ENCODE results near the gene UBR3. TPM values are rescaled to one million over a fixed set of nuclear protein-coding genes. Genes with fewer than 3 reads are reported as not detected.

The UBR3 gene
- total and polyA plus RNA-seq, 2 experiments from 2014 or later = 10.7 to 28.0 TPM

DNA sequence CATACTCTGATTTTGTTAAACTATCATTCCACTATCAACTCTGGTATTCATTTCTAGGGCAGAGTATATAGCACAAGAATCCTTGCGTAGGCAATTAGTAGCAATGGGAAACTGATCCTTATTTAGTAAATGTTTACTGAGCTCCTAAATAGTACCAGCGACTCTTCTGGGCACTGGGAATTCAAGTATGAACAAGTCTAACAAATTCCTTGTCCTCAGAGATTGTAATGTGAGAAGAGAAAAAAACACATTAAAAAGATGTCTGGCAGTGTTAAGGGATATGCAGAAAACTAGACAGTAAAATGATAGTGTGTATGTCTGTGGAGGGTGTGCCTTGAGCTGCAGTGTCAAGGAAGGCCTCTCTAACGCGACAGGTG is 3.3 kb upstream of the UBR3 start:
- Mint-ChIP-seq H3K36me3 (ENCODE audit: low read depth) (peaks cover 24% of the 10 kb centered on the region; the same call in 2 of the 3 replicates), H3K4me1 (peaks cover 22% of the 10 kb centered on the region), H3K9me3 (no peaks in the 10 kb centered on the region; the same call in 2 of the 3 replicates), H3K4me3 (peak overlapping the region; percentile 82), H3K27ac (no peak overlapping the region), H3K27me3 (ENCODE audit: insufficient read depth, low read depth, poor library complexity) (peaks cover 15% of the 10 kb centered on the region)
- no peak for ATAC-seq
- peaks cover 39% of the 10 kb centered on the region for H3K79me2 ChIP-seq (replicated peaks; ENCODE audit: insufficient read depth)
- H3K4me2 ChIP-seq = peak overlapping the region; percentile 93
- H3K4me1 ChIP-seq (ENCODE audit: insufficient read depth) = peaks cover 9% of the 10 kb centered on the region; the same call in 1 of the 2 replicates
- DNase-seq (ENCODE audit: low spot score) = no peak
- H3K27me3 ChIP-seq (ENCODE audit: insufficient read depth) = no peaks in the 10 kb centered on the region; the same call in 1 of the 2 replicates
- TF ChIP-seq JUNB (IDR thresholded peaks at IDR 0.05; ENCODE audit: unreplicated experiment) (no peak), STAT1 (IDR thresholded peaks at IDR 0.05; ENCODE audit: unreplicated experiment) (no peak), ZNF331 (CRISPR knock-in tag; IDR thresholded peaks at IDR 0.05; ENCODE audit: low read depth) (no peak), EZH2phosphoT487 (IDR thresholded peaks at IDR 0.05; ENCODE audit: unreplicated experiment) (no peak), NANOG (IDR thresholded peaks at IDR 0.05; ENCODE audit: borderline replicate concordance) (no peak)
- TF ChIP-seq, protein P1, sequence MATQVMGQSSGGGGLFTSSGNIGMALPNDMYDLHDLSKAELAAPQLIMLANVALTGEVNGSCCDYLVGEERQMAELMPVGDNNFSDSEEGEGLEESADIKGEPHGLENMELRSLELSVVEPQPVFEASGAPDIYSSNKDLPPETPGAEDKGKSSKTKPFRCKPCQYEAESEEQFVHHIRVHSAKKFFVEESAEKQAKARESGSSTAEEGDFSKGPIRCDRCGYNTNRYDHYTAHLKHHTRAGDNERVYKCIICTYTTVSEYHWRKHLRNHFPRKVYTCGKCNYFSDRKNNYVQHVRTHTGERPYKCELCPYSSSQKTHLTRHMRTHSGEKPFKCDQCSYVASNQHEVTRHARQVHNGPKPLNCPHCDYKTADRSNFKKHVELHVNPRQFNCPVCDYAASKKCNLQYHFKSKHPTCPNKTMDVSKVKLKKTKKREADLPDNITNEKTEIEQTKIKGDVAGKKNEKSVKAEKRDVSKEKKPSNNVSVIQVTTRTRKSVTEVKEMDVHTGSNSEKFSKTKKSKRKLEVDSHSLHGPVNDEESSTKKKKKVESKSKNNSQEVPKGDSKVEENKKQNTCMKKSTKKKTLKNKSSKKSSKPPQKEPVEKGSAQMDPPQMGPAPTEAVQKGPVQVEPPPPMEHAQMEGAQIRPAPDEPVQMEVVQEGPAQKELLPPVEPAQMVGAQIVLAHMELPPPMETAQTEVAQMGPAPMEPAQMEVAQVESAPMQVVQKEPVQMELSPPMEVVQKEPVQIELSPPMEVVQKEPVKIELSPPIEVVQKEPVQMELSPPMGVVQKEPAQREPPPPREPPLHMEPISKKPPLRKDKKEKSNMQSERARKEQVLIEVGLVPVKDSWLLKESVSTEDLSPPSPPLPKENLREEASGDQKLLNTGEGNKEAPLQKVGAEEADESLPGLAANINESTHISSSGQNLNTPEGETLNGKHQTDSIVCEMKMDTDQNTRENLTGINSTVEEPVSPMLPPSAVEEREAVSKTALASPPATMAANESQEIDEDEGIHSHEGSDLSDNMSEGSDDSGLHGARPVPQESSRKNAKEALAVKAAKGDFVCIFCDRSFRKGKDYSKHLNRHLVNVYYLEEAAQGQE (IDR thresholded peaks at IDR 0.05; ENCODE audit: unreplicated experiment) = no peak
- TF ChIP-seq, protein P2, sequence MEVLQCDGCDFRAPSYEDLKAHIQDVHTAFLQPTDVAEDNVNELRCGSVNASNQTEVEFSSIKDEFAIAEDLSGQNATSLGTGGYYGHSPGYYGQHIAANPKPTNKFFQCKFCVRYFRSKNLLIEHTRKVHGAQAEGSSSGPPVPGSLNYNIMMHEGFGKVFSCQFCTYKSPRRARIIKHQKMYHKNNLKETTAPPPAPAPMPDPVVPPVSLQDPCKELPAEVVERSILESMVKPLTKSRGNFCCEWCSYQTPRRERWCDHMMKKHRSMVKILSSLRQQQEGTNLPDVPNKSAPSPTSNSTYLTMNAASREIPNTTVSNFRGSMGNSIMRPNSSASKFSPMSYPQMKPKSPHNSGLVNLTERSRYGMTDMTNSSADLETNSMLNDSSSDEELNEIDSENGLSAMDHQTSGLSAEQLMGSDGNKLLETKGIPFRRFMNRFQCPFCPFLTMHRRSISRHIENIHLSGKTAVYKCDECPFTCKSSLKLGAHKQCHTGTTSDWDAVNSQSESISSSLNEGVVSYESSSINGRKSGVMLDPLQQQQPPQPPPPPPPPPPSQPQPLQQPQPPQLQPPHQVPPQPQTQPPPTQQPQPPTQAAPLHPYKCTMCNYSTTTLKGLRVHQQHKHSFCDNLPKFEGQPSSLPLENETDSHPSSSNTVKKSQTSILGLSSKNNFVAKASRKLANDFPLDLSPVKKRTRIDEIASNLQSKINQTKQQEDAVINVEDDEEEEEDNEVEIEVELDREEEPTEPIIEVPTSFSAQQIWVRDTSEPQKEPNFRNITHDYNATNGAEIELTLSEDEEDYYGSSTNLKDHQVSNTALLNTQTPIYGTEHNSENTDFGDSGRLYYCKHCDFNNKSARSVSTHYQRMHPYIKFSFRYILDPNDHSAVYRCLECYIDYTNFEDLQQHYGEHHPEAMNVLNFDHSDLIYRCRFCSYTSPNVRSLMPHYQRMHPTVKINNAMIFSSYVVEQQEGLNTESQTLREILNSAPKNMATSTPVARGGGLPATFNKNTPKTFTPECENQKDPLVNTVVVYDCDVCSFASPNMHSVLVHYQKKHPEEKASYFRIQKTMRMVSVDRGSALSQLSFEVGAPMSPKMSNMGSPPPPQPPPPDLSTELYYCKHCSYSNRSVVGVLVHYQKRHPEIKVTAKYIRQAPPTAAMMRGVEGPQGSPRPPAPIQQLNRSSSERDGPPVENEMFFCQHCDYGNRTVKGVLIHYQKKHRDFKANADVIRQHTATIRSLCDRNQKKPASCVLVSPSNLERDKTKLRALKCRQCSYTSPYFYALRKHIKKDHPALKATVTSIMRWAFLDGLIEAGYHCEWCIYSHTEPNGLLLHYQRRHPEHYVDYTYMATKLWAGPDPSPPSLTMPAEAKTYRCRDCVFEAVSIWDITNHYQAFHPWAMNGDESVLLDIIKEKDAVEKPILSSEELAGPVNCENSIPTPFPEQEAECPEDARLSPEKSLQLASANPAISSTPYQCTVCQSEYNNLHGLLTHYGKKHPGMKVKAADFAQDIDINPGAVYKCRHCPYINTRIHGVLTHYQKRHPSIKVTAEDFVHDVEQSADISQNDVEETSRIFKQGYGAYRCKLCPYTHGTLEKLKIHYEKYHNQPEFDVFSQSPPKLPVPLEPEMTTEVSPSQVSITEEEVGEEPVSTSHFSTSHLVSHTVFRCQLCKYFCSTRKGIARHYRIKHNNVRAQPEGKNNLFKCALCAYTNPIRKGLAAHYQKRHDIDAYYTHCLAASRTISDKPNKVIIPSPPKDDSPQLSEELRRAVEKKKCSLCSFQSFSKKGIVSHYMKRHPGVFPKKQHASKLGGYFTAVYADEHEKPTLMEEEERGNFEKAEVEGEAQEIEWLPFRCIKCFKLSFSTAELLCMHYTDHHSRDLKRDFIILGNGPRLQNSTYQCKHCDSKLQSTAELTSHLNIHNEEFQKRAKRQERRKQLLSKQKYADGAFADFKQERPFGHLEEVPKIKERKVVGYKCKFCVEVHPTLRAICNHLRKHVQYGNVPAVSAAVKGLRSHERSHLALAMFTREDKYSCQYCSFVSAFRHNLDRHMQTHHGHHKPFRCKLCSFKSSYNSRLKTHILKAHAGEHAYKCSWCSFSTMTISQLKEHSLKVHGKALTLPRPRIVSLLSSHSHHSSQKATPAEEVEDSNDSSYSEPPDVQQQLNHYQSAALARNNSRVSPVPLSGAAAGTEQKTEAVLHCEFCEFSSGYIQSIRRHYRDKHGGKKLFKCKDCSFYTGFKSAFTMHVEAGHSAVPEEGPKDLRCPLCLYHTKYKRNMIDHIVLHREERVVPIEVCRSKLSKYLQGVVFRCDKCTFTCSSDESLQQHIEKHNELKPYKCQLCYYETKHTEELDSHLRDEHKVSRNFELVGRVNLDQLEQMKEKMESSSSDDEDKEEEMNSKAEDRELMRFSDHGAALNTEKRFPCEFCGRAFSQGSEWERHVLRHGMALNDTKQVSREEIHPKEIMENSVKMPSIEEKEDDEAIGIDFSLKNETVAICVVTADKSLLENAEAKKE (CRISPR knock-in tag; IDR thresholded peaks at IDR 0.05) = no peak
- TF ChIP-seq, protein P3, sequence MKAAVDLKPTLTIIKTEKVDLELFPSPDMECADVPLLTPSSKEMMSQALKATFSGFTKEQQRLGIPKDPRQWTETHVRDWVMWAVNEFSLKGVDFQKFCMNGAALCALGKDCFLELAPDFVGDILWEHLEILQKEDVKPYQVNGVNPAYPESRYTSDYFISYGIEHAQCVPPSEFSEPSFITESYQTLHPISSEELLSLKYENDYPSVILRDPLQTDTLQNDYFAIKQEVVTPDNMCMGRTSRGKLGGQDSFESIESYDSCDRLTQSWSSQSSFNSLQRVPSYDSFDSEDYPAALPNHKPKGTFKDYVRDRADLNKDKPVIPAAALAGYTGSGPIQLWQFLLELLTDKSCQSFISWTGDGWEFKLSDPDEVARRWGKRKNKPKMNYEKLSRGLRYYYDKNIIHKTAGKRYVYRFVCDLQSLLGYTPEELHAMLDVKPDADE (IDR thresholded peaks at IDR 0.05) = no peak
- H3F3A ChIP-seq (replicated peaks; ENCODE audit: low read depth) = no peaks in the 10 kb centered on the region
- peaks cover 10% of the 10 kb centered on the region for H4K20me1 ChIP-seq (replicated peaks; ENCODE audit: insufficient read depth)
- peak overlapping the region; percentile 80 for H3K4me3 ChIP-seq
- H3K36me3 ChIP-seq (ENCODE audit: insufficient read depth) = 0 out of 2 replicates have a peak, but pooled peaks cover 6% of the 10 kb centered on the region
- 0 out of 2 replicates have a peak overlapping the region, but pooled peaks have one; percentile 60 for H3K27ac ChIP-seq (ENCODE audit: low read depth)
- no peaks in the 10 kb centered on the region for H3K9me2 ChIP-seq (ENCODE audit: insufficient read depth)
- H2AFZ ChIP-seq = peak overlapping the region; percentile 93

Measured in GM23338 (cell line).